GM19193 (cell line): ENCODE measurements around the gene HIVEP1.

ENCODE experiments used
- POLR2A ChIP-seq: IDR thresholded peaks from 4 replicates; pipeline ENCODE4 v1.6.1; 2011; ENCODE audit not compliant: insufficient read depth, insufficient read length; ENCODE audit errors: extremely low read depth

HIVEP1 gene

DNA sequence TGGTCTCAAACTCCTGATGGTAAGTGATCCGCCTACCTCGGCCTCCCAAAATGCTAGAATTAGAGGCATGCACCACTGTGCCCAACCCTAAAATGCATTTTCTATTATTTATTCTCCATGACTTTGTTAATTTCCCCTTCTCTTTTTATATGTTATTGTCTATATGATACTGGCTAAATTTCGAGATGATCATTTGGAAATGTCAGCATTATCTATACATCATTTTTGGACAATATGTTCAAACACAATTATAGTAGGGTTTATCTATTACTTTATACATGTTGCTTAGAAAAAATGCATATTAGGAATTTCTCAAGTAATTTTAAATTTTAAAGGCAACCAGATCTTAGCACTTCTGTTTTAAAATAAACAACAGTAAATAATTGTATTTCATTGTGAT lies 34.4 kb upstream of the HIVEP1 start:
- TF ChIP-seq POLR2A: no peak

DNA sequence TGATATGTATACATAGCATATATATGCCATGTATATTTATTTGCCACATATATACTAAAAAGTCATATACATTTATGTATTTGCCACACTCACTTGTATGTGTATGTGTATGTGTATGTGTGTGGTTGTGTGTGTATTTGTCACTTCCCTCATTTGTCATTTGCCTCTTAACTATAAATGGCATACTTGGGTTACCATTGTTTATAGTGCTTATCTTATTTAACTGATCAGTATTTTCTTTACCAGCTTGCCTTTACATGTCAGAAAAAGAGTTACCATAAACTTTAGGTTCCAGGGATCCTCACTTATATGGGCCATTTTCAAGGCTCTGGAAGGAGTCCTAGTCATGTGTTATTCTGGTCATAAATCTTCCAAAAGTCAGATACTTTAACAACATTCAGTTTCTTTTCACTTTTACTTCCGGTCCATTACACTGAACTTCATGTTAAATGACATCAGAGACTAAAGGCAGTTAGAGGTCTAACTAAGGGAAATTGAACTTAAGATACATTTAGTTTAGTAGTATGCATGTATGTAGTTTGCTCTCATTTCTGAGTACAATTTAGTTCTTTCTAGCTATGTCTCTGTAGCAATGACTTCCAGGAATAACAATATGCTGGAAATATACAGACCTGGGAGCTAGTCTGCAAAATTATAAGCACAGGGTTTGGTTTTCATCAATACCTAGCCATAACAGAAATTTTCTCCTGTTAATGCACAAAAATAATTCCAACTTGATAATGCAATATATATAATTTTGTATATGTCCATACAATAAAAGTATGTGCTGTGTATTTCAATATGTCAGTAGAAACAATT lies 33.7 kb upstream of the HIVEP1 start:
- TF ChIP-seq POLR2A: no peak

DNA sequence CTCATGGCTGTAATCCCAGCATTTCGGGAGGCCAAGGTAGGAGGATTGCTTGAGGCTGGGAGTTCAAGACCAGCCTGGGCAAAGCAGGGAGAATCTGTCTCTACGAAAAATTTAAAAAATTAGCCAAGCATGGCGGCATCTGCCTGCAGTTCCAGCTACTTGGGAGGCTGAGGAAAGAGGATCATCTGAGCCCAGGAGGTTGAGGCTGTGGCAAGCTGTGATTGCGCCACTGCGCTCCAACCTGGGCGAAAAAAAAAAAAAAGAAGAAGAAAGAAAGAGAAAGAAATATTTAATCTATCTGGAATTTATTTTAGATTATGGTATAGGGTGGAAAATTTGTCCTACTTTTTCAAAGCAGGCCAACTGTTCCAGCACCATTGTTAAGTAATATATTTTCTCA lies 32.2 kb upstream of the HIVEP1 start:
- no peak for TF ChIP-seq POLR2A

GRCh38 chr6:11983306-11983705 lies 28.8 kb upstream of the HIVEP1 start:
- TF ChIP-seq POLR2A: no peak

DNA sequence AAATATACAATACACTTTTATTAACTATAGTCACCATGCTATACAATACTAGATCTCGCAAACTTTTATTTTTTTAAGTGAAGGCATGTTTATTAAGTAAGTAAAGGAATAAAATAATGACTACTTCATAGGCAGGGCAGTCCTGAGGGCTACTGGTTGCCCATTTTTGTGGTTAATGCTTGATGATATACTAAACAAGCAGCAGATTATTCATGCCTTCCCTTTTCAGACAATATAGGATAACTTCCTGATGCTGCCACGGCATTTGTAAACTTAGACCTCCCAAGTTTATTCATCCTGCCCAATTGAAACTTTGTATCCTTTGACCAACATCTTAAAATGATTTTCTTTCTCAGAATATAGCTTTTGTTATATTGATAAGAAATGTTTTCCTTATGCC lies 24.7 kb upstream of the HIVEP1 start:
- TF ChIP-seq POLR2A: no peak

DNA sequence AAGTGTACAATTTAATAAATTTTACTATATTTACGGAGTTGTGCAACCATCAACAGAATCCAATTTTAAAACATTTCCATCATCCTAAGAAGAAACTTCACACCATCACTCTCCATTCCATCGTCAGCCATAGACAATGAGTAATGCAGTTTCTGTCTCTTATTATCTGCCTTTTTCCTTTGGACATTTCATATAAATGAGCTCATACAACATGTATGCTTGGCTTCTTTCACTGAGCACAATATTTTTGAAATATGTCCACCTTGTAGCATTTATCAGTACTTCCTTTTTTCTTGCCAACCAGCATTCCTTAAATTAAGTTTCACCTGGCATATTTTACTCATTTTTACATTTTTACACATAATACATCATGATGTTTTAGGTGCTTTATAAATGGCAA lies 22.7 kb upstream of the HIVEP1 start:
- TF ChIP-seq POLR2A: no peak

DNA sequence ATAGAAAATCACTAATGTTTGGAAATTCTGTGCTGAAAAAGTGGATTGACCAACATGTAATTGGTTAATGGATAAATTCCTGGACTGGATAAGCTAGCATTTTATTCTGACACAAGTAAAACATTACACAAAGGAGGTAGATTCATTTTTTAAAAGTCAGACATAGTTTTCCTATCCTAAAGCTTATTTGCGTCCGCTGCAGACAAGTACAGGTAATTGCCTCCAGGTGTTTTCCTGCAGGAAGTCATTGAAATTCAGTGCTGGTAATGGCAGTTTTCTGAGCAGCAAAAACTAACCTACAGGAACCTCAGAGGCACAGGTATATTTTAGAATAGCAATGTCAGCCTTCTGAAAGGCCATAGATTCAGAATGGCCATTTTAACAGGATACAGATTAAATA lies 20.0 kb upstream of the HIVEP1 start:
- TF ChIP-seq POLR2A: no peak

DNA sequence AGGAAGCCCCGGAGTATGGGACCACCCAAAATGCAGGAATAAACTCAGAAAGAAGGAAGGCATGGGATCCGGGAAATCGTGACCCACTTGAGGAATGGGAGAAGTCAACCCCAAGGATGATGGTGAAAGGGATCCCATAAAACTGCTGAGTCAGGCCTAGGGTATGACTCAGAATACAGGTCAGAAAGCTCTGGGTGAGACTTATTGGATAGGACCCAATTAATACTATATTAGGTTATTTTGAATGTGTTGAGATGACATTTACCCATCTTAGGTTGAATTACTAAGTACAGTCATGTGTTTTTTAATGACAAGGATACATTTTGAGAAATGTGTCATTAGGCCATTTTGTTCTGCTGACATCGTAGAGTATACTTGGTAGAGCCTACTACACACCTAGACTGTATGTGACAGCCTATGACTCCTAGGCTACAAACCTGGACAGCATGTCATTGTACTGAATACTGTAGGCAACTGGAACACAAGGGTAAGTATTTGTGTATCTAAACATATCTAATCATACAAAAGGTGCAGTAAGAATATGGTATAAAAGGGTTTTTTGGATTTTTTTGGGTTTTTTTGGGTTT lies 17.1 kb upstream of the HIVEP1 start:
- TF ChIP-seq POLR2A: no peak

DNA sequence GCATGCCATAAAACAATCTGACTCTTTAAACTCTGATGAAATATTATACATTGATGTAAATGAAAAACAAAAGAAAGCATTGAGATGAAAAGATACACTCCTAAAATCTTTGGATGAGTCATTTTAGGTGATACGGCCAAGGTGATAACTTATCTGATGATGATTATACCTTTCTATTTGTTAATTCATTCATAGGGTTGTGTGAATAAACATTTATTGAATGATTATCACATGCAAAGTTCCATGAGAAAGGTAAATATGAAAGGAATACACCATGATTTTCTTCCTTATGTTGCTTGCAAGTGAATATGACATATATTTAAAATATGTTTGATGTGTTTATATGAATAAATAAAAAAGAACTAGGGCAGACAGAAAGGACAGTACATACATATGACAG lies 15.4 kb upstream of the HIVEP1 start:
- TF ChIP-seq POLR2A: no peak

DNA sequence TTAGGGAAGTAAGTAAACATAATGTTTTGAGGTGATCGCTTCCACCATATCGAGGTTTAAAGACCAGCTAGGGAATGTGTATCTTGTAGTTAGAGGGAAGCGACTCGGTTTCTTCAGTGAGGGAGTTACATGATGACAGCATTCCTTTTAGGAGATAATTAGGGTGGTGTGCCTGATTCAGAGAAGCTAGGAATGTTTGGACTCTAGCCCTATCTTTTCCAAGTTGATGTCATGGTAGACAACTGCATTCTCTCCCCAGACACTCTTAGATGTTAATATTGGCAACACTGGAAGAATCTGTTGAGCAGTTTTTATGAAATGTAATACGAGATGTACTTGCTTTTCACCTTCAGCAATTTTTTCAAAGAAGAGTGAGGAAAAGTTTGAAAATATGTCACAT lies 12.9 kb upstream of the HIVEP1 start:
- TF ChIP-seq POLR2A: no peak

- TF ChIP-seq POLR2A: no peak
These were observed 11.9 kb upstream of the HIVEP1 start for GRCh38 chr6:12000174-12000573.

- no peak for TF ChIP-seq POLR2A
These were observed 11.0 kb upstream of the HIVEP1 start for GRCh38 chr6:12001004-12001705.

GRCh38 chr6:12001706-12002435 lies 10.2 kb upstream of the HIVEP1 start:
- no peak for TF ChIP-seq POLR2A

DNA sequence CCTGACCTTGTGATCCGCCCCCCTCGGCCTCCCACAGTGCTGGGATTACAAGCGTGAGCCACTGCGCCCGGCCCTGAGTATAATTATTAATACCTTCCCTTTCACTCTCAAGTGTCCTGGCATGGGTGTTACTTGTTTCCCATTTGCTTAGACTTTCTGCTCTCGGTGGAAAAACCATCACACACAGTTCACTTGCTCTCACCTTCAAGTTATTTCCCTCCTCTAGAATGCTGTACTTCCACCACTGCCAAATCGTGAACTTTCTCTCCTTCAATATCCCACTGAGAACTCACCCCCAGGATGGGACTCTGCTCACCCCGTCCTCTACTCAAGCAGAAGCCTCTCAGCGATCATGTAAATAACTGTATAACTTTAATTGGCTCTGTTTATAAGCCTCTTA lies 4.6 kb upstream of the HIVEP1 start:
- TF ChIP-seq POLR2A: no peak

- no peak for TF ChIP-seq POLR2A
These were observed 4.2 kb upstream of the HIVEP1 start for GRCh38 chr6:12007887-12008286.
